ENCODE measurements around the gene RGPD8. TPM values are rescaled to one million over a fixed set of nuclear protein-coding genes. Genes with fewer than 3 reads are reported as not detected.
"Not testable (repeated sequence)": the region's sequence is repeated elsewhere in the genome, so short reads cannot be mapped to it uniquely, and the experiment has no call there.

RGPD8 gene
- polyA plus RNA-seq (2013, experiment 1 of 4): 11.0 TPM
- 12.4 TPM for polyA plus RNA-seq (2013, experiment 2 of 4)
- 9.6 TPM for polyA plus RNA-seq (2013, experiment 3 of 4)
- polyA plus RNA-seq (2013, experiment 4 of 4): 10.1 TPM

DNA sequence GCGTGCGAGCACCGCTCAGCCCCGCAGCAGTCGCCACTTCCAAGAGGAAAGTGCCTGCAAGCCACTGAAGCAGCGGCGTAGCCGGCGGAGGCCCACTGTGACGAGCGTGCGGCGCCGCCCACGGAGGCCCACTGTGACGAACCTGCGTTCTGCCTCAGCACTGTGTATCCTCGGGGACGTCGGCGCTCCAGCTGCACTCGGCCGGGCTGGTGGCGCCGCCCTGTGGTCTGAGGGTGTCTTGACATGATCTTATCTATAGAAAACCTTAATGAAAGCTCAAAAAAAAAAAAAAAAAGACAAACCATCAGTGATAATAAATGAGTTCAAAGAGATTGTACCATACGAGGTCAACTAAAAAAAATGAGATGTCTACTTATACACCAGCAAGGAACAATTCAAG lies at the start of gene RGPD8:
Gene RGPD8, minus strand, starts transcription at position 166 of the 400 bp plus-strand sequence. CDS start 192 bp downstream, outside the sequence.
- not testable (repeated sequence) for H3K4me1 ChIP-seq (ENCODE audit: control insufficient read depth, insufficient read depth, low read length); H3K27ac ChIP-seq (ENCODE audit: insufficient read depth, low read depth, low read length, poor library complexity, severe bottlenecking); H3K27me3 ChIP-seq (ENCODE audit: control insufficient read depth, insufficient read depth, low read length, poor library complexity, severe bottlenecking); H3K36me3 ChIP-seq (ENCODE audit: control insufficient read depth, insufficient read depth, low read length); H3K9me3 ChIP-seq (ENCODE audit: control insufficient read depth, low read length)
- 0% methylated on average over 12 to 14 of the region's 26 CpGs for WGBS, 2 experiments
- peak within 1 kb of the TSS; percentile 39 for H3K4me3 ChIP-seq (ENCODE audit: insufficient read depth, low read depth, low read length)

GRCh38 chr2:112483042-112483473 lies 49.6 kb upstream of the RGPD8 start:
- 7 to 8% methylated on average over 10 of the region's 10 CpGs for WGBS, 2 experiments
- H3K4me1 ChIP-seq (ENCODE audit: control insufficient read depth, insufficient read depth, low read length): peaks cover 7% of the 10 kb centered on the region
- no peaks in the 10 kb centered on the region for H3K9me3 ChIP-seq (ENCODE audit: control insufficient read depth, low read length)
- H3K36me3 ChIP-seq (ENCODE audit: control insufficient read depth, insufficient read depth, low read length): peaks cover 12% of the 10 kb centered on the region
- H3K27ac ChIP-seq (ENCODE audit: insufficient read depth, low read depth, low read length, poor library complexity, severe bottlenecking): no peak overlapping the region
- H3K4me3 ChIP-seq (ENCODE audit: insufficient read depth, low read depth, low read length): peak overlapping the region; percentile 87
- H3K27me3 ChIP-seq (ENCODE audit: control insufficient read depth, insufficient read depth, low read length, poor library complexity, severe bottlenecking): no peaks in the 10 kb centered on the region

- H3K27me3 ChIP-seq (ENCODE audit: control insufficient read depth, insufficient read depth, low read length, poor library complexity, severe bottlenecking): no peaks in the 10 kb centered on the region
- no peaks in the 10 kb centered on the region for H3K9me3 ChIP-seq (ENCODE audit: control insufficient read depth, low read length)
- H3K4me3 ChIP-seq (ENCODE audit: insufficient read depth, low read depth, low read length): peak overlapping the region; percentile 87
- H3K36me3 ChIP-seq (ENCODE audit: control insufficient read depth, insufficient read depth, low read length): peaks cover 12% of the 10 kb centered on the region
- WGBS, 2 experiments: 0% methylated on average over 77 of the region's 77 CpGs
- peaks cover 7% of the 10 kb centered on the region for H3K4me1 ChIP-seq (ENCODE audit: control insufficient read depth, insufficient read depth, low read length)
- H3K27ac ChIP-seq (ENCODE audit: insufficient read depth, low read depth, low read length, poor library complexity, severe bottlenecking): no peak overlapping the region
Measured at GRCh38 chr2:112482309-112483041, 49.0 kb upstream of the RGPD8 start.

DNA sequence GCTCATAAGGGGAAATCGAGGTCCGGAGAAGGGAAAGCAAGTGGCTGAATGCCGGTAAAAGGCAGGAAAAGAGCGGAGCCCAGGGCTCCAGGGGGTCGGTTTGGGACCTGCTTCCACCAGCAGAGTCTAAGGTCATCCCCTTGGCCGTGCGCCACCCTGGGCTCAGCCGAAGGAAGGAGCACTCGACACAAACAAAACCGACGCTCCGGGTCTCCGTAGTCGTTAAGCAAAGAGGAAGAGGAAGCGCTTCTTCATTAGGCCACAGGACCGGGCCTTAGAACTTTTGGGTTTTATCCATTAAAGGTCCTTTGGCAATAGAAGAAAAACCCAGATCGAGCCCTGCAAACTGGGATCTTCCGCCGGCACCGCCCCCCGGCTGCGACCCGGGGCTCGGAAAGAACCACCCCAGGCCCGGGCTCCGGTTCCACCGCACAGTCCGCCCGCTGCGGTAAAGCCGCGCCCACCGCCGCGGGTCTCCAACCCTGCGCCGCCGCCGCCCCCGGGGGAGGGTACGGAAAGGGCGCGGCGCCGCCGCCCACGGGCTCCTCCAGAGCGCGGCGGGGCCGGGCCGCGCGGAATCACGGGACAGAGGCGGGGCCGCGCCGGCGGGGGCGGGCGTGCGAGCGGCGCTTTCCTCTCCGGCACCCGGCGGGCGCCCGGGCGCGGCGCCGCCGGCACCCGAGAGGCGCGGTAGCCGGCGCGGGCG lies 48.2 kb upstream of the RGPD8 start, which contains the start of gene TTL:
Gene TTL, plus strand, starts transcription at position 629 of the 706 bp plus-strand sequence. CDS start 189 bp downstream, outside the sequence.
- Histone ChIP-seq H3K4me1 (ENCODE audit: control insufficient read depth, insufficient read depth, low read length) (peaks cover 7% of the 10 kb centered on the region), H3K27ac (ENCODE audit: insufficient read depth, low read depth, low read length, poor library complexity, severe bottlenecking) (peak within 1 kb of the TSS; percentile 62)
- WGBS, 2 experiments: 0% methylated on average over 82 of the region's 82 CpGs

GRCh38 chr2:112481050-112481527 lies 47.6 kb upstream of the RGPD8 start:
- Histone ChIP-seq H3K4me3 (ENCODE audit: insufficient read depth, low read depth, low read length) (peak overlapping the region; percentile 54), H3K4me1 (ENCODE audit: control insufficient read depth, insufficient read depth, low read length) (peaks cover 7% of the 10 kb centered on the region), H3K27me3 (ENCODE audit: control insufficient read depth, insufficient read depth, low read length, poor library complexity, severe bottlenecking) (no peaks in the 10 kb centered on the region), H3K9me3 (ENCODE audit: control insufficient read depth, low read length) (no peaks in the 10 kb centered on the region), H3K27ac (ENCODE audit: insufficient read depth, low read depth, low read length, poor library complexity, severe bottlenecking) (peak overlapping the region; percentile 62), H3K36me3 (ENCODE audit: control insufficient read depth, insufficient read depth, low read length) (peaks cover 3% of the 10 kb centered on the region)
- WGBS, 2 experiments: 1% methylated on average over 19 of the region's 19 CpGs

More for the DNA sequence above, 48.2 kb upstream of the RGPD8 start, which contains the start of gene TTL:
- Histone ChIP-seq H3K36me3 (ENCODE audit: control insufficient read depth, insufficient read depth, low read length) (peaks cover 9% of the 10 kb centered on the region), H3K4me3 (ENCODE audit: insufficient read depth, low read depth, low read length) (peak within 1 kb of the TSS; percentile 87), H3K9me3 (ENCODE audit: control insufficient read depth, low read length) (no peaks in the 10 kb centered on the region), H3K27me3 (ENCODE audit: control insufficient read depth, insufficient read depth, low read length, poor library complexity, severe bottlenecking) (no peaks in the 10 kb centered on the region)

DNA sequence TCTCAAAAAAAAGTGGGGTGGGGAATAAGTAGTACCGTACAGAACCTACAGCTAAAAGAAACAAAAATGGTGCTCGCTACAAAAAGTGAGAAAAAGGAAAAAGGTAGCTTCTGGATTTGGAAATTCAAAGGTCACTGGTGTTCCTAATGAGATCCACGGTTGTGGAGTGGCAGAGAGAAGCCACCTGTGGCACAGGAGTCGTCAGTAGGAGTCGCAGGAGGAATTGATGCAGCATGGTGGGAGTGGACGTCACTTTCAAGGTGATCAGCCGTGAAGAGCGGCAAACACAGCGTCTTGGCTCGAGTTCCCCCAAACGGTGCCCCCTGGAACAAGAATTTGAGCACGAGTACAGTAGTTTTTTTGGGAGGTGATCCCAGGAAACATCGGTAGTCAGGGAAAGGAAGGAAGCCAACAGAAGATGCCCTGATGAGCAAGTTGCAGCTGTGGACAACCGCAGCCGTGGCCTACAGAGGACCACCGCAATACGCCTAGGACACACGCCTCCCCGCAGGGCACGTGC lies 47.1 kb upstream of the RGPD8 start:
- H3K27ac ChIP-seq (ENCODE audit: insufficient read depth, low read depth, low read length, poor library complexity, severe bottlenecking): no peak overlapping the region

DNA sequence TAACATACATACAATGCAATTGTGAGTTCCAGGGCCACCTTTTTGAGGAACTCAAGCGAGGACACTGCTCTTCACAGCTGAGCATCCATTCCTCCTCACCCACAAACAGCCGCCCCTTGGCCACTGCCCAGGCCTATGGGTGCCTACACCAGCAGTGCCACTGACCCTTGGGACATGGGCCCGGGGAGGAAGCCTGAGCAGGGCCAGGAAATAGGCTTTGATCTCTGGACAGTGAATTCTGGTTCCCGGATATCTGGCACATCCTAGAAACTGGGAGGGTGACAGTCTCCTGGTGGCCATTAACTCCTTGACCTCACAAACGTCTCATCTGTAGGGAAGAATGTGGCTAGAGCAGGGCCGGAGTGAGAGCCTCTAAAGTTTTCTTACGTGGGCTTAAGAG lies 43.0 kb upstream of the RGPD8 start:
- WGBS, 2 experiments: 87 to 89% methylated on average over 7 of the region's 7 CpGs
- Histone ChIP-seq H3K36me3 (ENCODE audit: control insufficient read depth, insufficient read depth, low read length) (no peaks in the 10 kb centered on the region), H3K27ac (ENCODE audit: insufficient read depth, low read depth, low read length, poor library complexity, severe bottlenecking) (no peak overlapping the region), H3K27me3 (ENCODE audit: control insufficient read depth, insufficient read depth, low read length, poor library complexity, severe bottlenecking) (no peaks in the 10 kb centered on the region), H3K4me1 (ENCODE audit: control insufficient read depth, insufficient read depth, low read length) (no peaks in the 10 kb centered on the region), H3K9me3 (ENCODE audit: control insufficient read depth, low read length) (no peaks in the 10 kb centered on the region), H3K4me3 (ENCODE audit: insufficient read depth, low read depth, low read length) (no peak overlapping the region)

More for the DNA sequence above, 47.1 kb upstream of the RGPD8 start:
- Histone ChIP-seq H3K4me3 (ENCODE audit: insufficient read depth, low read depth, low read length) (no peak overlapping the region), H3K27me3 (ENCODE audit: control insufficient read depth, insufficient read depth, low read length, poor library complexity, severe bottlenecking) (no peaks in the 10 kb centered on the region), H3K36me3 (ENCODE audit: control insufficient read depth, insufficient read depth, low read length) (no peaks in the 10 kb centered on the region), H3K4me1 (ENCODE audit: control insufficient read depth, insufficient read depth, low read length) (peaks cover 7% of the 10 kb centered on the region), H3K9me3 (ENCODE audit: control insufficient read depth, low read length) (no peaks in the 10 kb centered on the region)
- 42 to 45% methylated on average over 20 of the region's 20 CpGs for WGBS, 2 experiments

DNA sequence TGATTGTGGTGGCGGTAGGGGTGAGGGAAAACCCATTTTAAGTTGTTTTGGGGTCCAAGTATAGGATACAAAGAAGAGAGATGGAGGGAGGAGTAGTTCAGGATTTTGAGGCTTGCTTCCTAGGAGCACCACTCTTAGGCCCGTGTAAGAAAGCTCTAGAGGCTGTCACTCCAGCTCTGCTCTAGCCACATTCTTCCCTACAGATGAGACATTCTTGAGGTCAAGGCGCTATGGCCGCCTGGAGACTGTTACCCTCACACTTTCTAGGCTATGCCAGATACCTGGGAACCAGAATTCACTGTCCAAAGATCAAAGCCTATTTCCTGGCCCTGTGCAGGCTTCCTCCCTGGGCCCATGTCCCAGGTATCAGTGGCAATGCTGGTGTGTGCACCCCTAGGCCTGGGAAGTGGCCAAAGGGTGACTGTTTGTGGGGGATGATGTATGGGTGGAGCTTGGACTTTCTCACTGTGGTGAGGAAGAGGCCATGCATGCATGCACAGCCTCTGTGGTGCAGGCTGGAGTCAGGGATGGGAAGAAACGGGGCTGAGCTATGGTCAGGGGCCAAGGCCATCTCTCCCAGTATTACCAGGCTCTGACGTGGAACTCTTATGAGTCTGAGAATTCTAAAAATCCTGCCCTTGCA lies 41.5 kb upstream of the RGPD8 start:
- no peaks in the 10 kb centered on the region for H3K9me3 ChIP-seq (ENCODE audit: control insufficient read depth, low read length)
- H3K36me3 ChIP-seq (ENCODE audit: control insufficient read depth, insufficient read depth, low read length): no peaks in the 10 kb centered on the region
- H3K27ac ChIP-seq (ENCODE audit: insufficient read depth, low read depth, low read length, poor library complexity, severe bottlenecking): no peak overlapping the region
- H3K4me1 ChIP-seq (ENCODE audit: control insufficient read depth, insufficient read depth, low read length): no peaks in the 10 kb centered on the region
- 83 to 85% methylated on average over 6 of the region's 6 CpGs for WGBS, 2 experiments
- no peaks in the 10 kb centered on the region for H3K27me3 ChIP-seq (ENCODE audit: control insufficient read depth, insufficient read depth, low read length, poor library complexity, severe bottlenecking)
- H3K4me3 ChIP-seq (ENCODE audit: insufficient read depth, low read depth, low read length): no peak overlapping the region

DNA sequence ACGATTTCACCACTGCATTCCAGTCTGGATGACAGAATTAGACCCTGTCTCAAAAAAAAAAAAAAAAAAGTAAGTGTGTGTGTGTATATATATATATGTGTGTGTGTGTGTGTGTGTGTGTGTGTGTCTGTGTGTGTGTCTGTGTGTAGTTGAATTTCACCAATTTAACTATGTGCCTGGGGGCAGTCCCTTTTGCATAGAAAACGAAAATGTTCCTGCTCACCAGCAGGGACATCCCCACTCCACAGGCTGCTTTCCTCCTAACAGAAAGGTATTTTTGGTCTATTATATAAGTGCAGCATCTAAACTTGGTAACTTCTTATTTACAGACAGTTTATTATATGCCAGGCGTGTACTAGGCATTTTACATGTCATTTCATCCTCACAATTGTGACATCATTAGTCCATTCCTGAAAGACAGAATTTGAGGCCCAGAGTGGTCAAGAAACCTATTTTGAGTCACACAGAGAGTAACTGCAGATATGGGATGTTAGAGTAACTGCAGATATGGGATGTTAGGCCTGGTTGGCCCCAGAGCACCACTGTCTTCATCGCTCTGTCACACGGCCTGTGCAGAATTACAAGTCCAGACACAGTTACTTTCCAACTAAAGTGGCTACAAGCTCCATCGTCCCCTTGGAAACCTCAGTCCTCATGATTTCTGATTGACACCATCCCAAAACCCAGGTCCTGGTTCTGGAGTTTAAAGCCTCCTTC lies 39.3 kb upstream of the RGPD8 start:
- H3K4me1 ChIP-seq (ENCODE audit: control insufficient read depth, insufficient read depth, low read length): no peaks in the 10 kb centered on the region
- no peaks in the 10 kb centered on the region for H3K9me3 ChIP-seq (ENCODE audit: control insufficient read depth, low read length)
- WGBS, 2 experiments: 91 to 93% methylated on average over 6 of the region's 6 CpGs
- H3K36me3 ChIP-seq (ENCODE audit: control insufficient read depth, insufficient read depth, low read length): no peaks in the 10 kb centered on the region
- H3K4me3 ChIP-seq (ENCODE audit: insufficient read depth, low read depth, low read length): no peak overlapping the region
- no peaks in the 10 kb centered on the region for H3K27me3 ChIP-seq (ENCODE audit: control insufficient read depth, insufficient read depth, low read length, poor library complexity, severe bottlenecking)
- H3K27ac ChIP-seq (ENCODE audit: insufficient read depth, low read depth, low read length, poor library complexity, severe bottlenecking): no peak overlapping the region
